ENCODE measurements around the gene FBXL17.
A peak's percentile ranks its signal among the peaks of the same experiment; 100 is the strongest.
"Not testable (repeated sequence)": the region's sequence is repeated elsewhere in the genome, so short reads cannot be mapped to it uniquely, and the experiment has no call there.

Gene FBXL17

GRCh38 chr5:108381954-108382783 lies at the start of gene FBXL17:
TSS of gene FBXL17 (minus strand) at chr5:108382098.
- peak; percentile 82 for DNase-seq (ENCODE audit: low read depth)

- DNase-seq (ENCODE audit: low read depth) = no peak
These were observed 49.2 kb upstream of the FBXL17 start for GRCh38 chr5:108430931-108431608.

- DNase-seq (ENCODE audit: low read depth) = no peak
These were observed 39.8 kb upstream of the FBXL17 start for GRCh38 chr5:108421713-108422112.

GRCh38 chr5:108420755-108421154 lies 38.9 kb upstream of the FBXL17 start:
- no peak for DNase-seq (ENCODE audit: low read depth)

- DNase-seq (ENCODE audit: low read depth) = no peak
These were observed 38.3 kb upstream of the FBXL17 start for GRCh38 chr5:108420158-108420557.

- DNase-seq (ENCODE audit: low read depth) = no peak
These were observed 36.3 kb upstream of the FBXL17 start for GRCh38 chr5:108418197-108418596.

- DNase-seq (ENCODE audit: low read depth) = no peak
These were observed 35.3 kb upstream of the FBXL17 start for GRCh38 chr5:108417166-108417670.

- DNase-seq (ENCODE audit: low read depth) = no peak
These were observed 33.8 kb upstream of the FBXL17 start for GRCh38 chr5:108415726-108416125.

- no peak for DNase-seq (ENCODE audit: low read depth)
These were observed 27.9 kb upstream of the FBXL17 start for GRCh38 chr5:108409786-108410185.

GRCh38 chr5:108405201-108405600 lies 23.3 kb upstream of the FBXL17 start:
- not testable (repeated sequence) for DNase-seq (ENCODE audit: low read depth)

- DNase-seq (ENCODE audit: low read depth) = no peak
These were observed 17.1 kb upstream of the FBXL17 start for GRCh38 chr5:108398964-108399363.

GRCh38 chr5:108396837-108397236 lies 14.9 kb upstream of the FBXL17 start:
- DNase-seq (ENCODE audit: low read depth) = not testable (repeated sequence)

- no peak for DNase-seq (ENCODE audit: low read depth)
These were observed 5.9 kb upstream of the FBXL17 start for GRCh38 chr5:108387758-108388157.

- no peak for DNase-seq (ENCODE audit: low read depth)
These were observed 4.6 kb upstream of the FBXL17 start for GRCh38 chr5:108386345-108387061.

- DNase-seq (ENCODE audit: low read depth) = no peak
These were observed 2.8 kb upstream of the FBXL17 start for GRCh38 chr5:108384741-108385140.

GRCh38 chr5:108382784-108383330 lies 959 bp upstream of the FBXL17 start:
- DNase-seq (ENCODE audit: low read depth) = no peak

GRCh38 chr5:108381350-108381953 lies 446 bp downstream of the FBXL17 start:
- peak; percentile 67 for DNase-seq (ENCODE audit: low read depth)

GRCh38 chr5:108380531-108381349 lies 1.2 kb downstream of the FBXL17 start:
- peak; percentile 17 for DNase-seq (ENCODE audit: low read depth)

GRCh38 chr5:108379722-108380530 lies 2.0 kb downstream of the FBXL17 start:
- DNase-seq (ENCODE audit: low read depth) = no peak

GRCh38 chr5:108375768-108376167 lies 6.1 kb downstream of the FBXL17 start:
- DNase-seq (ENCODE audit: low read depth) = no peak
